GM10266 (cell line): Measurements from ENCODE around the gene GPSM1.

Source experiments
- DNase-seq: peaks from one replicate; pipeline ENCODE4 v3.0.0; 2012; ENCODE audit errors: extremely low spot score
- CTCF ChIP-seq: IDR thresholded peaks from 2 replicates; pipeline ENCODE4 v1.5.1; 2012; ENCODE audit warnings: mild to moderate bottlenecking, low read depth; ENCODE audit not compliant: control insufficient read depth, insufficient read depth; ENCODE audit errors: missing control alignments

GPSM1 gene

DNA sequence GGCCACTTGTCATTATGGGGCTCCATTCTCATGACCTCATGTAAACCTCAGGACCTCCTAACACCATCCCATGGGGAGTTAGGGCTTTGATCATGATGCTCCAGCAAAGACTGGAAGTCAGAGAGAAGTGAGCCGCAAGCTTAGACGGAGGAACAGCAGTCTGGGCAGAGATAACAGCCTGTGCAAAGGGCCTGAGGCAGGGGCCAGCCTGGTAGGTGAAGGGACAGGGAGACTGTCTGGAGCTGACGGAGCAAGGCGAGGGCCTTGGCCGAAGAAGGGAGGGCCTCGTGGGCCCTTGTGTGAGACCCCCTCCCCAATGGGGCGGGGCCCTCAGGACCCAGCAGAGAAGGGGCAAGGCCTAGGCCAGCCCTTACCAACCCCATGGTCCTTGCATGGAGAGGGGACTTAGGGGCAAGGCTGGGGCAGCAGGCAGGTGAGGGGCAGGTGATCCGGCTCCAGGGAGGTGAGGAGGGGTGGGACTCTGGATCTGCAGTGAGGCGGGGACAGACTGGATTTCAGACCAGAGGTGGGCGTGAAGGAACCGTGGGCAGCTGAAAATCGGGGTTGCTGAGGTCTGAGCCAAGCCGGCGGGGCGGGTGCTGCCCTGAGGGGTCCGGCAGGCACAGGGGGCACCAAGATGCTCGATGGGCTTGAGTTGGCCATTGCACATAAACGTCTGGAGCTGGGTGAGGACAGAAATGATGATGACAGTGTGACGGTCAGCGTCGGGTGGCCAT lies 17.4 kb downstream of the GPSM1 start:
- no peak for DNase-seq
- TF ChIP-seq CTCF, result no peak

DNA sequence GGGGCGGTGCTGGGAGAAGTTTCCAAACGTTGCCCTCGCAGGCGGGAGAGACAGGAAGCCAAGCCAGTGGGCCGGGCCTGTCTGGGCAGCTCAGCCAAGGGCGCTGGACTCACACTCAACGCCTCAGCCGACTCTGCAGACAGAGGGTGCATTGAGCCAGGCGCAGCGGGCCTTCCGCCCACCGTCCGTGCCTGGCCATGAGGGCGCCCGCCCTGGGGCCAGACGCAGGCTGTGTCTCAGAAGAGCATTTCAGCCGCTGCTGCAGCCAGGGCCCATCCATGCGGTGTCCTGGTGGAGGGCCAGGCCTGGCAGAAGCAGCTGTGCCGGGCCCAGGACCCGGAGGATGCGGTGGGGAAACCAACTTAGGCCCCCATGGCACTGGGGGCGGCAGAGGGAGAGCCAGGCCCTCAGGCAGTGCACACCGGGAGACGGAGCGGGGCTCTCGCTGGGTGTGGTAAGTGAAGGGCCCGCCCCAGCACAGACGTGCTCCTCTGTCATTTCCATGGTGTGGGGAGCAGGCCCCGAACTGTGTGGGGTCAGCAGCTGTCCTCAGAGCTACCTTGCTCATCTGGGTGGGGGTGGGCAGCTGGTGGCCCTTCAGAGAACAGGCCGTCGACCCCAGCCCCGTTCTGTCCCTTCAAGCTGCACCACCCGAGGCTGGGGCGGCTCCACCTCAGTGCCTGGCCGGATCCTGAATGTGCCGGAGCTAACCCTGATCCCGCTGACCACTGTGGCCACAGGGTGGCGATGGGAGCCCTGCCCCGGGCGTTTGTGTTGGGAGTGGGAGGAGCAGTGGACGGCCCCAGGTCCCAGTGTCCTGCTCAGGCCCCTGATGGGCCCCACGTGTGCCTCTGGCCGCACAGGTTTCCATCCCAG lies 18.2 kb downstream of the GPSM1 start:
- no peak for TF ChIP-seq CTCF
- no peak for DNase-seq

GRCh38 chr9:136346157-136346481 lies 18.8 kb downstream of the GPSM1 start:
- DNase-seq, result no peak
- no peak for TF ChIP-seq CTCF

DNA sequence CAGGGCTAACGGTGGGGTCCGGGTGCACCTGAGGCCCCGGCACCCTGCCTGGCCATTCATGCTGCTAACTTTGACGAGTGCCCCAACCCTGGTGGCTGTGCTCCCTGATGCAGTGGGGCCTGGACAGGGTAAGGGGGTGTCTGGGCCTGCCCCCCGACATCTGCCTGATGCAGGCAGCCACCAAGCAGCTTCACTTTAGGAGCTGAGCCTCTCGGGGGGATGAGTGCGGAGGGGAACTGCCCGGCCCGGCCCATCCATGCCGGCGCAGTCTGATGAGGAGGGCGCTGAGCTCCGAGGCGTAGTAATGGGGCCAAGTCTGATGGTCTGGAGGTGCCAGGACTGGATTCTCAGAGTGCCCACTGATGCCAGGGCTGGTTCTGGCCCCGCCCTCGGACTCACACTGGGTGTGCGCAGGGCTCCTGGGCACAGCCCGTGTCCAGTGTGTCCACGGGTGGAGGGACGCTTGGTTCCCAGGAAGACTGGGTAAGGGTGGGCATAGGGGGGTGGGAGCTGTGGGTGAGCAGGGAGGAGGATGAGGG lies 19.7 kb downstream of the GPSM1 start:
- DNase-seq, result no peak
- TF ChIP-seq CTCF, result no peak

GRCh38 chr9:136347472-136348256 lies 20.3 kb downstream of the GPSM1 start:
- no peak for DNase-seq
- TF ChIP-seq CTCF, result no peak

- TF ChIP-seq CTCF, result no peak
- DNase-seq, result no peak
Observed at GRCh38 chr9:136348691-136349090, 21.4 kb downstream of the GPSM1 start.
